ENCODE results near the gene VHLL. TPM values are rescaled to one million over a fixed set of nuclear protein-coding genes. Genes with fewer than 3 reads are reported as not detected.

The VHLL gene
- total RNA-seq, 2 experiments from 2014 or later: 0.43 TPM; not detected in 1

Other genes with a start within 250 kb of the VHLL start
- gene UBQLN4, start 245.5 kb downstream of the VHLL start, total RNA-seq: 10 to 100 TPM; 36.9 to 39.8 TPM
- gene LAMTOR2, start 244.5 kb downstream of the VHLL start, total RNA-seq: 10 to 100 TPM; 48.9 to 49.4 TPM
- gene RAB25, start 238.1 kb downstream of the VHLL start, total RNA-seq: under 1 TPM; 0.49 to 0.63 TPM
- under 1 TPM; 0.45 to 0.83 TPM for gene MEX3A, start 216.8 kb downstream of the VHLL start, total RNA-seq
- gene LMNA, start 184.6 kb downstream of the VHLL start, total RNA-seq: 10 to 100 TPM; 51.8 to 56.6 TPM
- gene SEMA4A, start 145.7 kb downstream of the VHLL start, total RNA-seq: 10 to 100 TPM; 23.8 to 24.7 TPM
- 10 to 100 TPM; 41.9 to 43.0 TPM for gene SLC25A44, start 105.2 kb downstream of the VHLL start, total RNA-seq
- 10 to 100 TPM; 89.4 to 93.7 TPM for gene PMF1, start 86.3 kb downstream of the VHLL start, total RNA-seq
- 1 to 10 TPM; 2.2 to 2.5 TPM for gene BGLAP, start 57.1 kb downstream of the VHLL start, total RNA-seq
- 1 to 10 TPM; 4.7 to 5.0 TPM for gene PAQR6, start 51.3 kb downstream of the VHLL start, total RNA-seq
- 10 to 100 TPM; 70.3 to 70.7 TPM for gene SMG5, start 16.5 kb downstream of the VHLL start, total RNA-seq
- gene TMEM79, start 15.0 kb downstream of the VHLL start, total RNA-seq: 1 to 10 TPM; 8.0 to 8.2 TPM
- gene GLMP, start 3.6 kb downstream of the VHLL start, total RNA-seq: 10 to 100 TPM in 1 of 2 experiments, 1 to 10 TPM in 1; 9.3 to 11.3 TPM
- gene CCT3, start 39.0 kb upstream of the VHLL start, total RNA-seq: 100 to 1,000 TPM; 379 to 388 TPM
- under 1 TPM in 1 of 2 experiments, not detected in 1; 0.72 TPM for gene TSACC, start 39.2 kb upstream of the VHLL start, total RNA-seq
- not detected for gene RHBG, start 69.9 kb upstream of the VHLL start, total RNA-seq
- gene MEF2D, start 201.5 kb upstream of the VHLL start, total RNA-seq: 10 to 100 TPM; 35.3 to 35.8 TPM

Data from activated CD8-positive, alpha-beta T cell treated with anti-CD3 and anti-CD28 coated beads for 36 hours (primary cell).